ENCODE results near the gene STXBP4. TPM values are rescaled to one million over a fixed set of nuclear protein-coding genes. Genes with fewer than 3 reads are reported as not detected.
"Not testable (repeated sequence)": the region's sequence is repeated elsewhere in the genome, so short reads cannot be mapped to it uniquely, and the experiment has no call there.

STXBP4 gene
- total RNA-seq, 5 donors from 2014 or later (not counting 1 experiment from before 2014, with no cell fraction given), result 5.7 to 10.6 (median 9.1) TPM

DNA sequence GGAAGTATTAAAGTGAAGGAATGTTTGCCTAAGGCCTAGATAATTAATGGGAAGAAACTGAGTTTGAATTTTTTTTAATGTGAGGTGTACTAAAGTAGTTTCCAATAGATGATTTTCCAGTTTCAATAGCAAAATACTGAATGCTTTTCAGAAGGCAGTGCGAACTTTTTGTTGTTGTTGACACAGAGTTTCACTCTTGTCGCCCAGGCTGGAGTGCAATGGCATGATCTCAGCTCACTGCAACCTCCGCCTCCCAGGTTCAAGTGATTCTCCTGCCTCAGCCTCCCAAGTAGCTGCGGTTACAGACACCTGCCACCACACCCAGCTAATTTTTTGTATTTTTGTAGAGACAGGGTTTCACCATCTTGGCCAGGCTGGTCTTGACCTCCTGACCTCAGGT lies 104.9 kb downstream of the STXBP4 start:
- WGBS (ENCODE audit: insufficient coverage), result 73% methylated on average over 2 of the region's 4 CpGs
- peaks cover 27% of the 10 kb centered on the region for H3K36me3 Mint-ChIP-seq
- H3K4me1 ChIP-seq (ENCODE audit: control insufficient read depth in 1 of 2, extremely low read depth in 1 of 2, insufficient read depth in 2 of 2, low read length in 2 of 2); H3K4me3 ChIP-seq (ENCODE audit: control insufficient read depth in 1 of 2, extremely low read depth in 1 of 2, low read length in 1 of 2); H3K9me3 Mint-ChIP-seq; H3K9me3 ChIP-seq; ATAC-seq (replicated peaks in 1 of 4); DNase-seq; H3K36me3 ChIP-seq (ENCODE audit: control insufficient read depth in 2 of 2, extremely low read depth in 1 of 2, insufficient read depth in 1 of 2, low read length in 1 of 2); CTCF ChIA-PET; H3K27me3 ChIP-seq (replicated peaks in 1 of 2; ENCODE audit: control insufficient read depth in 2 of 2, extremely low read depth in 1 of 2, insufficient read depth in 2 of 2, low read length in 1 of 2); H3K27me3 Mint-ChIP-seq: not testable (repeated sequence)
- H3K4me1 Mint-ChIP-seq, result peaks cover 0 to 34% (median 16%) of the 10 kb centered on the region in 3 donors
- POLR2A ChIA-PET, result interaction anchor here in 1 of 2 donors (0.5 kb wide), 2 partner anchors 17 to 176 kb away, joined by 3 to 5 read pairs; no protein-coding TSS in a partner anchor
- peak overlapping the region; percentile 72 for H3K27ac ChIP-seq (ENCODE audit: low read length)
- peak overlapping the region in 1 of 3 donors; percentile 9 for H3K4me3 Mint-ChIP-seq
- peak overlapping the region; percentile 85 to 91 for H3K27ac Mint-ChIP-seq

DNA sequence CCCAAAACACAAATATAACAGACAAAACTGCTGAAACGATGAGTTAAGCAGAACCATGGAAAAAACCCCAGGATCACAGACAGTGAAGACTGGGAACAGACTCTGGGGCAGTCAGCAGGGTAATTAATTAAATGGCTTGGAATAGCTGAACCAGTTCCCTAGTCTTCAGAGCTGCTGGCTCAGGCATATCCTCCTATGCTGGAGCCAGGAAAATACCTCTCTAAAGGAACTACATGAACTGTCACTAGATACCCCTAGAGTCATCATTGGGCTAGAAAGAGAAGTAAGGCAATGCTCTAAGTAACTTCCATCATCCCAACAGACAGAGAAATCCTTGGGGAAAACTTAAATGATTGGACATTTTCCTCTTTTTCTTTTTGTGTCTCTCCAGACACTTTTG lies 113.0 kb downstream of the STXBP4 start:
- CTCF ChIA-PET, result no interaction called here
- ATAC-seq (replicated peaks in 1 of 4) (no peak), DNase-seq (no peak)
- POLR2A ChIA-PET, result no interaction called here
- Mint-ChIP-seq H3K9me3 (no peaks in the 10 kb centered on the region), H3K27ac (no peak overlapping the region), H3K27me3 (no peaks in the 10 kb centered on the region), H3K4me1 (no peaks in the 10 kb centered on the region), H3K4me3 (no peak overlapping the region), H3K36me3 (peaks cover 39% of the 10 kb centered on the region)
- WGBS (ENCODE audit: insufficient coverage), result no CpG with 5 or more reads among the region's 1 CpG
- no peaks in the 10 kb centered on the region for H3K27me3 ChIP-seq (replicated peaks in 1 of 2; ENCODE audit: control insufficient read depth in 2 of 2, extremely low read depth in 1 of 2, insufficient read depth in 2 of 2, low read length in 1 of 2)
- H3K4me3 ChIP-seq (ENCODE audit: control insufficient read depth in 1 of 2, extremely low read depth in 1 of 2, low read length in 1 of 2), result no peak overlapping the region
- H3K4me1 ChIP-seq (ENCODE audit: control insufficient read depth in 1 of 2, extremely low read depth in 1 of 2, insufficient read depth in 2 of 2, low read length in 2 of 2), result no peaks in the 10 kb centered on the region
- H3K36me3 ChIP-seq (ENCODE audit: control insufficient read depth in 2 of 2, extremely low read depth in 1 of 2, insufficient read depth in 1 of 2, low read length in 1 of 2), result peaks cover 3% of the 10 kb centered on the region in 2 donors
- H3K27ac ChIP-seq (ENCODE audit: low read length), result no peak overlapping the region
- no peaks in the 10 kb centered on the region for H3K9me3 ChIP-seq

DNA sequence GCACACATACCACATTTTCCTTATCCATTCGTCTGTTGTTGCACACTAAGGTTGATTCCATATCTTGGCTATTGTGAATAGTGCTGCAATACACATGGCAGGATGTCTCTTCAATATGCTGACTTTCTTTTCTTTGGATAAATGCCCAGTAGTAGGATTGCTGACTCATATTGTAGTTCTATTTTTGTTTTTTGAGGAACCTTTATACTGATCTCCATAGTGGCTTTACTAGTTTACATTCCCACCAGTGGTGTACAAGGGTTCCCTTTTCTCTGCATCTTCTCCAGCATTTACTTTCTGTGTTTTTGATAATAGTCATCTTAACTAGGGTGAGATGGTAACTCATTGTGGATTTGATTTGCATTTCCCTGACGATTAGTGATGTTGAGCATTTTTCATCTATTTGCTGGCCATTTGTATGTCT lies 118.1 kb downstream of the STXBP4 start:
- peaks cover 0 to 4% of the 10 kb centered on the region in 2 experiments for H3K4me1 ChIP-seq (ENCODE audit: control insufficient read depth in 1 of 2, extremely low read depth in 1 of 2, insufficient read depth in 2 of 2, low read length in 2 of 2)
- no peak for DNase-seq
- CTCF ChIA-PET, result no interaction called here
- 57% methylated on average over 1 of the region's 2 CpGs for WGBS (ENCODE audit: insufficient coverage)
- ATAC-seq (replicated peaks in 1 of 4), result no peak
- no peaks in the 10 kb centered on the region for H3K9me3 ChIP-seq
- no peaks in the 10 kb centered on the region for H3K27me3 ChIP-seq (replicated peaks in 1 of 2; ENCODE audit: control insufficient read depth in 2 of 2, extremely low read depth in 1 of 2, insufficient read depth in 2 of 2, low read length in 1 of 2)
- POLR2A ChIA-PET, result interaction anchor here in 1 of 2 donors (0.6 kb wide), 1 partner anchor 21 kb away, joined by 4 read pairs; no protein-coding TSS in a partner anchor
- Mint-ChIP-seq H3K4me3 (no peak overlapping the region), H3K9me3 (no peaks in the 10 kb centered on the region), H3K36me3 (peaks cover 27% of the 10 kb centered on the region), H3K4me1 (peaks cover 7 to 24% (median 17%) of the 10 kb centered on the region in 3 donors), H3K27ac (no peak overlapping the region), H3K27me3 (no peaks in the 10 kb centered on the region)
- H3K27ac ChIP-seq (ENCODE audit: low read length), result no peak overlapping the region
- H3K36me3 ChIP-seq (ENCODE audit: control insufficient read depth in 2 of 2, extremely low read depth in 1 of 2, insufficient read depth in 1 of 2, low read length in 1 of 2), result peaks cover 3% of the 10 kb centered on the region in 2 donors
- H3K4me3 ChIP-seq (ENCODE audit: control insufficient read depth in 1 of 2, extremely low read depth in 1 of 2, low read length in 1 of 2), result no peak overlapping the region

- ChIA-PET POLR2A (no interaction called here), CTCF (no interaction called here)
- Mint-ChIP-seq H3K9me3 (no peaks in the 10 kb centered on the region), H3K27ac (peak overlapping the region; percentile 81 to 95), H3K27me3 (no peaks in the 10 kb centered on the region), H3K4me3 (no peak overlapping the region), H3K36me3 (peaks cover 27% of the 10 kb centered on the region), H3K4me1 (peaks cover 7 to 41% (median 32%) of the 10 kb centered on the region in 3 donors)
- DNase-seq (peak in 1 of 35 experiments; percentile 13), ATAC-seq (replicated peaks in 1 of 4) (no peak)
- Histone ChIP-seq H3K4me3 (ENCODE audit: control insufficient read depth in 1 of 2, extremely low read depth in 1 of 2, low read length in 1 of 2) (no peak overlapping the region), H3K4me1 (ENCODE audit: control insufficient read depth in 1 of 2, extremely low read depth in 1 of 2, insufficient read depth in 2 of 2, low read length in 2 of 2) (peaks cover 0 to 9% of the 10 kb centered on the region in 2 experiments), H3K27me3 (replicated peaks in 1 of 2; ENCODE audit: control insufficient read depth in 2 of 2, extremely low read depth in 1 of 2, insufficient read depth in 2 of 2, low read length in 1 of 2) (no peaks in the 10 kb centered on the region), H3K27ac (ENCODE audit: low read length) (peak overlapping the region; percentile 64), H3K36me3 (ENCODE audit: control insufficient read depth in 2 of 2, extremely low read depth in 1 of 2, insufficient read depth in 1 of 2, low read length in 1 of 2) (no peaks in the 10 kb centered on the region), H3K9me3 (no peaks in the 10 kb centered on the region)
- WGBS (ENCODE audit: insufficient coverage), result no CpG with 5 or more reads among the region's 2 CpGs
Observed at GRCh38 chr17:55089256-55089655, 120.7 kb downstream of the STXBP4 start.

GRCh38 chr17:55090079-55090492 lies 121.5 kb downstream of the STXBP4 start:
- CTCF ChIA-PET, result interaction anchor here in 1 of 2 donors (0.7 kb wide), 1 partner anchor 1176 kb away, joined by 3 read pairs; no protein-coding TSS in a partner anchor
- DNase-seq, result peak in 25 of 35 experiments; percentile 0 to 65 (median 13)
- Mint-ChIP-seq H3K9me3 (no peaks in the 10 kb centered on the region), H3K27ac (peak overlapping the region; percentile 81 to 95), H3K27me3 (no peaks in the 10 kb centered on the region), H3K36me3 (peaks cover 27% of the 10 kb centered on the region), H3K4me1 (peaks cover 7 to 45% (median 32%) of the 10 kb centered on the region in 3 donors), H3K4me3 (peak overlapping the region in 1 of 3 donors; percentile 14)
- Histone ChIP-seq H3K9me3 (no peaks in the 10 kb centered on the region), H3K4me3 (ENCODE audit: control insufficient read depth in 1 of 2, extremely low read depth in 1 of 2, low read length in 1 of 2) (no peak overlapping the region), H3K27me3 (replicated peaks in 1 of 2; ENCODE audit: control insufficient read depth in 2 of 2, extremely low read depth in 1 of 2, insufficient read depth in 2 of 2, low read length in 1 of 2) (no peaks in the 10 kb centered on the region), H3K27ac (ENCODE audit: low read length) (peak overlapping the region; percentile 64), H3K36me3 (ENCODE audit: control insufficient read depth in 2 of 2, extremely low read depth in 1 of 2, insufficient read depth in 1 of 2, low read length in 1 of 2) (no peaks in the 10 kb centered on the region), H3K4me1 (ENCODE audit: control insufficient read depth in 1 of 2, extremely low read depth in 1 of 2, insufficient read depth in 2 of 2, low read length in 2 of 2) (peaks cover 0 to 9% of the 10 kb centered on the region in 2 experiments)
- peak; percentile 56 to 90 (median 78) for ATAC-seq (replicated peaks in 1 of 4)
- WGBS (ENCODE audit: insufficient coverage), result 10% methylated on average over 2 of the region's 3 CpGs
- POLR2A ChIA-PET, result interaction anchor here in 1 of 2 donors (0.6 kb wide), 1 partner anchor 22 kb away, joined by 3 read pairs; no protein-coding TSS in a partner anchor

- ChIA-PET POLR2A (interaction anchor here in 1 of 2 donors (0.6 kb wide), 1 partner anchor 143 kb away, joined by 3 read pairs; no protein-coding TSS in a partner anchor), CTCF (no interaction called here)
- no peak overlapping the region for H3K4me3 ChIP-seq (ENCODE audit: control insufficient read depth in 1 of 2, extremely low read depth in 1 of 2, low read length in 1 of 2)
- H3K36me3 ChIP-seq (ENCODE audit: control insufficient read depth in 2 of 2, extremely low read depth in 1 of 2, insufficient read depth in 1 of 2, low read length in 1 of 2), result no peaks in the 10 kb centered on the region
- Mint-ChIP-seq H3K4me3 (no peak overlapping the region), H3K27ac (peak overlapping the region; percentile 2 to 66), H3K27me3 (no peaks in the 10 kb centered on the region), H3K4me1 (peaks cover 7 to 45% (median 32%) of the 10 kb centered on the region in 3 donors), H3K9me3 (no peaks in the 10 kb centered on the region), H3K36me3 (peaks cover 17% of the 10 kb centered on the region)
- ATAC-seq (replicated peaks in 1 of 4), result no peak
- peaks cover 0 to 9% of the 10 kb centered on the region in 2 experiments for H3K4me1 ChIP-seq (ENCODE audit: control insufficient read depth in 1 of 2, extremely low read depth in 1 of 2, insufficient read depth in 2 of 2, low read length in 2 of 2)
- H3K27me3 ChIP-seq (replicated peaks in 1 of 2; ENCODE audit: control insufficient read depth in 2 of 2, extremely low read depth in 1 of 2, insufficient read depth in 2 of 2, low read length in 1 of 2), result no peaks in the 10 kb centered on the region
- H3K9me3 ChIP-seq, result no peaks in the 10 kb centered on the region
- peak in 1 of 35 experiments; percentile 24 for DNase-seq
- peak overlapping the region; percentile 28 for H3K27ac ChIP-seq (ENCODE audit: low read length)
- WGBS (ENCODE audit: insufficient coverage), result no CpG with 5 or more reads among the region's 1 CpG
Observed at GRCh38 chr17:55093353-55093752, 124.8 kb downstream of the STXBP4 start.

Data from T-cell (primary cell).